HepG2 (cell line): ENCODE data around the gene ZNF302. TPM values are rescaled to one million over a fixed set of nuclear protein-coding genes. Genes with fewer than 3 reads are reported as not detected.

Source experiments
- ARID5B ChIP-seq: IDR thresholded peaks from 2 replicates; pipeline ENCODE4 v1.4.0; 2020; ENCODE audit warnings: mild to moderate bottlenecking, missing genetic modification reagents
- ATAD3A ChIP-seq: sonication (generic); formaldehyde crosslinking; IDR thresholded peaks from 2 replicates; pipeline ENCODE4 v1.4.0; 2020; ENCODE audit warnings: missing genetic modification reagents
- SP1 ChIP-seq, 2 experiments: fragments of 450-650 bp in 1 of 2; sonication (generic) in 1 of 2; formaldehyde crosslinking in 1 of 2; IDR thresholded peaks; 2 replicates each; pipeline versions ENCODE4 v1.4.0 to v1.6.1; 2016 to 2020; ENCODE audit warnings: missing genetic modification reagents in 1 of 2
- ZFY ChIP-seq: sonication (generic); formaldehyde crosslinking; IDR thresholded peaks from 2 replicates; pipeline ENCODE4 v1.4.0; 2020; ENCODE audit warnings: missing genetic modification reagents
- ZNF512 ChIP-seq: sonication (generic); formaldehyde crosslinking; IDR thresholded peaks from 2 replicates; pipeline ENCODE4 v1.4.0; 2020; ENCODE audit warnings: mild to moderate bottlenecking, missing genetic modification reagents
- ZNF574 ChIP-seq: sonication (generic); formaldehyde crosslinking; IDR thresholded peaks from 2 replicates; pipeline ENCODE4 v1.4.0; 2020; ENCODE audit warnings: missing genetic modification reagents
- ZNF772 ChIP-seq: sonication (generic); formaldehyde crosslinking; IDR thresholded peaks from 2 replicates; pipeline ENCODE4 v1.5.0; 2020; ENCODE audit warnings: mild to moderate bottlenecking, missing genetic modification reagents
- polyA plus RNA-seq, 8 experiments: library from polyadenylated mRNA; depleted of rRNA in 3 of 8; stranded (reverse) in 7 of 8; unstranded in 1 of 8; fragments of >200 nt; fragmentation: Illumina TruSeq in 4 of 8; extraction: Trizol in 4 of 8; gene quantifications; 2 replicates each; pipeline versions ENCODE4 v1.2.1 to v1.2.3, GENCODE V29; 2011 to 2016; ENCODE audit warnings: low read depth in 4 of 8, missing spikeins in 1 of 8, mixed read lengths in 1 of 8; ENCODE audit not compliant: insufficient read depth in 1 of 8
- total RNA-seq, 5 experiments: library from RNA; depleted of rRNA; stranded (reverse); fragments of >200 nt; fragmentation: Illumina TruSeq; extraction: Trizol; gene quantifications; 2 replicates each; pipeline ENCODE4 v1.2.3, GENCODE V29; 2016; ENCODE audit warnings: low read depth in 1 of 5
- TF ChIP-seq, protein P1 (sequence below): sonication (generic); formaldehyde crosslinking; IDR thresholded peaks from 2 replicates; pipeline ENCODE4 v1.5.0; 2020; ENCODE audit warnings: mild to moderate bottlenecking, missing genetic modification reagents, borderline replicate concordance

The ZNF302 gene
- total and polyA plus RNA-seq, 2 of the 13 experiments (the other 11 are each of a cell fraction or from before 2014, with no cell fraction given) = not detected

- peak; percentile 56; the same call in 1 of the 2 replicates for TF ChIP-seq ARID5B (CRISPR knock-in tag)
- peak; percentile 98 for TF ChIP-seq ZFY (CRISPR knock-in tag)
- TF ChIP-seq ZNF512 (CRISPR knock-in tag) = no peak
- 0 out of 2 replicates have a peak, but pooled peaks have one; percentile 57 for TF ChIP-seq ATAD3A
- TF ChIP-seq, protein P1, sequence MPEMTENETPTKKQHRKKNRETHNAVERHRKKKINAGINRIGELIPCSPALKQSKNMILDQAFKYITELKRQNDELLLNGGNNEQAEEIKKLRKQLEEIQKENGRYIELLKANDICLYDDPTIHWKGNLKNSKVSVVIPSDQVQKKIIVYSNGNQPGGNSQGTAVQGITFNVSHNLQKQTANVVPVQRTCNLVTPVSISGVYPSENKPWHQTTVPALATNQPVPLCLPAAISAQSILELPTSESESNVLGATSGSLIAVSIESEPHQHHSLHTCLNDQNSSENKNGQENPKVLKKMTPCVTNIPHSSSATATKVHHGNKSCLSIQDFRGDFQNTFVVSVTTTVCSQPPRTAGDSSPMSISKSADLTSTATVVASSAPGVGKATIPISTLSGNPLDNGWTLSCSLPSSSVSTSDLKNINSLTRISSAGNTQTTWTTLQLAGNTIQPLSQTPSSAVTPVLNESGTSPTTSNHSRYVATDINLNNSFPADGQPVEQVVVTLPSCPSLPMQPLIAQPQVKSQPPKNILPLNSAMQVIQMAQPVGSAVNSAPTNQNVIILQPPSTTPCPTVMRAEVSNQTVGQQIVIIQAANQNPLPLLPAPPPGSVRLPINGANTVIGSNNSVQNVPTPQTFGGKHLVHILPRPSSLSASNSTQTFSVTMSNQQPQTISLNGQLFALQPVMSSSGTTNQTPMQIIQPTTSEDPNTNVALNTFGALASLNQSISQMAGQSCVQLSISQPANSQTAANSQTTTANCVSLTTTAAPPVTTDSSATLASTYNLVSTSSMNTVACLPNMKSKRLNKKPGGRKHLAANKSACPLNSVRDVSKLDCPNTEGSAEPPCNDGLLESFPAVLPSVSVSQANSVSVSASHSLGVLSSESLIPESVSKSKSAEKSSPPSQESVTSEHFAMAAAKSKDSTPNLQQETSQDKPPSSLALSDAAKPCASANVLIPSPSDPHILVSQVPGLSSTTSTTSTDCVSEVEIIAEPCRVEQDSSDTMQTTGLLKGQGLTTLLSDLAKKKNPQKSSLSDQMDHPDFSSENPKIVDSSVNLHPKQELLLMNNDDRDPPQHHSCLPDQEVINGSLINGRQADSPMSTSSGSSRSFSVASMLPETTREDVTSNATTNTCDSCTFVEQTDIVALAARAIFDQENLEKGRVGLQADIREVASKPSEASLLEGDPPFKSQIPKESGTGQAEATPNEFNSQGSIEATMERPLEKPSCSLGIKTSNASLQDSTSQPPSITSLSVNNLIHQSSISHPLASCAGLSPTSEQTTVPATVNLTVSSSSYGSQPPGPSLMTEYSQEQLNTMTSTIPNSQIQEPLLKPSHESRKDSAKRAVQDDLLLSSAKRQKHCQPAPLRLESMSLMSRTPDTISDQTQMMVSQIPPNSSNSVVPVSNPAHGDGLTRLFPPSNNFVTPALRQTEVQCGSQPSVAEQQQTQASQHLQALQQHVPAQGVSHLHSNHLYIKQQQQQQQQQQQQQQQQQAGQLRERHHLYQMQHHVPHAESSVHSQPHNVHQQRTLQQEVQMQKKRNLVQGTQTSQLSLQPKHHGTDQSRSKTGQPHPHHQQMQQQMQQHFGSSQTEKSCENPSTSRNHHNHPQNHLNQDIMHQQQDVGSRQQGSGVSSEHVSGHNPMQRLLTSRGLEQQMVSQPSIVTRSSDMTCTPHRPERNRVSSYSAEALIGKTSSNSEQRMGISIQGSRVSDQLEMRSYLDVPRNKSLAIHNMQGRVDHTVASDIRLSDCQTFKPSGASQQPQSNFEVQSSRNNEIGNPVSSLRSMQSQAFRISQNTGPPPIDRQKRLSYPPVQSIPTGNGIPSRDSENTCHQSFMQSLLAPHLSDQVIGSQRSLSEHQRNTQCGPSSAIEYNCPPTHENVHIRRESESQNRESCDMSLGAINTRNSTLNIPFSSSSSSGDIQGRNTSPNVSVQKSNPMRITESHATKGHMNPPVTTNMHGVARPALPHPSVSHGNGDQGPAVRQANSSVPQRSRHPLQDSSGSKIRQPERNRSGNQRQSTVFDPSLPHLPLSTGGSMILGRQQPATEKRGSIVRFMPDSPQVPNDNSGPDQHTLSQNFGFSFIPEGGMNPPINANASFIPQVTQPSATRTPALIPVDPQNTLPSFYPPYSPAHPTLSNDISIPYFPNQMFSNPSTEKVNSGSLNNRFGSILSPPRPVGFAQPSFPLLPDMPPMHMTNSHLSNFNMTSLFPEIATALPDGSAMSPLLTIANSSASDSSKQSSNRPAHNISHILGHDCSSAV (CRISPR knock-in tag) = no peak
- TF ChIP-seq ZNF772 = no peak; the same call in none of the 2 replicates
- no peak for TF ChIP-seq SP1 (IDR thresholded peaks at IDR 0.05)
- TF ChIP-seq SP1 (CRISPR knock-in tag; IDR thresholded peaks at IDR 0.05) = peak; percentile 51; the same call in 1 of the 2 replicates
- peak; percentile 84 for TF ChIP-seq ZNF574 (CRISPR knock-in tag)
Observed at GRCh38 chr19:34733746-34734536, 56.5 kb downstream of the ZNF302 start, which contains the start of gene ZNF181 (continued).
